ENCODE data around the gene KCTD2. TPM values are rescaled to one million over a fixed set of nuclear protein-coding genes. Genes with fewer than 3 reads are reported as not detected.

The KCTD2 gene
- 10.6 and 12.8 TPM in 2 replicates for total RNA-seq

GRCh38 chr17:75046407-75047289 is at the start of gene KCTD2, which contains the start of gene ATP5PD:
KCTD2 (plus strand) TSS chr17:75047225; CDS start chr17:75047251, 26 bp downstream.
ATP5PD (minus strand) TSS chr17:75046969; CDS start chr17:75042650, 4,319 bp downstream.

GRCh38 chr17:75012346-75013091 is 34.5 kb upstream of the KCTD2 start, which contains the start of gene MRPL58:
MRPL58 (plus strand) TSS chr17:75012670; CDS start chr17:75012687, 17 bp downstream.

GRCh38 chr17:75087558-75088453 is 40.8 kb downstream of the KCTD2 start, which contains the start of gene SLC16A5:
SLC16A5 (plus strand) TSS chr17:75087954; CDS start chr17:75093637, 5,683 bp downstream.

GRCh38 chr17:75109407-75110233 is 62.6 kb downstream of the KCTD2 start, which contains the start of gene ARMC7:
ARMC7 (plus strand) TSS chr17:75109969; CDS start chr17:75110289, 320 bp downstream.

Other genes starting within 250 kb of the KCTD2 start
- 0.16 and 0.26 TPM in 2 replicates for gene GRIN2C, start 187.3 kb upstream of the KCTD2 start, total RNA-seq
- gene FDXR, start 174.2 kb upstream of the KCTD2 start, total RNA-seq = 62.7 and 67.5 TPM in 2 replicates
- gene FADS6, start 153.6 kb upstream of the KCTD2 start, total RNA-seq = not detected in 2 replicates
- under 0.01 and 0.09 TPM in 2 replicates for gene USH1G, start 124.0 kb upstream of the KCTD2 start, total RNA-seq
- gene OTOP2, start 123.0 kb upstream of the KCTD2 start, total RNA-seq = not detected in 2 replicates
- not detected in 2 replicates for gene OTOP3, start 111.3 kb upstream of the KCTD2 start, total RNA-seq
- gene HID1, start 74.5 kb upstream of the KCTD2 start, total RNA-seq = 0.16 and 0.52 TPM in 2 replicates
- 5.5 and 6.4 TPM in 2 replicates for gene CDR2L, start 59.6 kb upstream of the KCTD2 start, total RNA-seq
- 29.3 and 34.4 TPM in 2 replicates for gene MRPL58, start 34.6 kb upstream of the KCTD2 start, total RNA-seq
- gene ATP5PD, start 256 bp upstream of the KCTD2 start, total RNA-seq = 279 and 442 TPM in 2 replicates
- gene SLC16A5, start 40.7 kb downstream of the KCTD2 start, total RNA-seq = 4.7 and 10.6 TPM in 2 replicates
- 1.7 and 1.8 TPM in 2 replicates for gene ARMC7, start 62.7 kb downstream of the KCTD2 start, total RNA-seq
- gene NT5C, start 84.5 kb downstream of the KCTD2 start, total RNA-seq = 16.4 and 35.6 TPM in 2 replicates
- gene JPT1, start 107.3 kb downstream of the KCTD2 start, total RNA-seq = 24.1 and 39.9 TPM in 2 replicates
- gene SUMO2, start 135.7 kb downstream of the KCTD2 start, total RNA-seq = 134 and 198 TPM in 2 replicates
- gene NUP85, start 158.5 kb downstream of the KCTD2 start, total RNA-seq = 21.1 and 22.6 TPM in 2 replicates
- gene GGA3, start 214.4 kb downstream of the KCTD2 start, total RNA-seq = 11.5 and 17.8 TPM in 2 replicates
- gene MRPS7, start 214.7 kb downstream of the KCTD2 start, total RNA-seq = 43.1 and 46.0 TPM in 2 replicates
- 3.3 and 5.5 TPM in 2 replicates for gene MIF4GD, start 224.0 kb downstream of the KCTD2 start, total RNA-seq
- gene SLC25A19, start 242.2 kb downstream of the KCTD2 start, total RNA-seq = 3.3 and 4.3 TPM in 2 replicates

Measured in bronchial smooth muscle cell (primary cell).